Coronary artery (tissue), 2 donors: ENCODE results near the gene UNC5C.

ENCODE experiments used
- DNase-seq: peaks from one replicate; pipeline ENCODE4 v3.0.0-alpha.2; 2017; ENCODE audit warnings: low spot score
- H3K27ac ChIP-seq, 2 donors: fragments of 200-600 bp; sonication (generic); one replicate each; pipeline ENCODE4 v1.5.1; 2016 to 2019
- H3K4me3 ChIP-seq: fragments of 200-600 bp; sonication (generic); 2 replicates; pipeline ENCODE4 v1.5.1; 2016; ENCODE audit warnings: mild to moderate bottlenecking, moderate library complexity
- TF ChIP-seq, protein P1 (sequence below): fragments of 200-600 bp; sonication (generic); IDR thresholded peaks from one replicate; pipeline ENCODE4 v1.5.1; 2019; ENCODE audit warnings: antibody characterized with exemption

The UNC5C gene

DNA sequence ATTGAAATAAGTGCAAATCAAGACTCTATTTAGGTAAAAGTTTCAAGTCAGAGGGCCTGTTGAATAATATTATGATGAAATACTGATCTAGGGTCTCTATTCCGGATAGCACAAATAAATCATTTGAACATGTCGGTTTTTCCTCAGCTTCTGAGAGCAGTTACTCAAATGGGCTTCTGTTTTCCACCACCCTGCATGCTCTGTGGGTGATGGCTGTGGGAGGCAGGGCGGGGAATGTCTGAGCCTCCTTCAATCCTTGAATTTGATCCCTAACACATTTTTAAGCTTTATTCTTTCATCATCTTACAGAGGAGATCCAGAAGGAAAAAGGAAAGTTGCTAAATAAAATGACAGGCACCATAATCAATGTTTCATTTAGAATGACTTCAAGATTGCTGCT, 8.5 kb downstream of the UNC5C start:
- TF ChIP-seq, protein P1, sequence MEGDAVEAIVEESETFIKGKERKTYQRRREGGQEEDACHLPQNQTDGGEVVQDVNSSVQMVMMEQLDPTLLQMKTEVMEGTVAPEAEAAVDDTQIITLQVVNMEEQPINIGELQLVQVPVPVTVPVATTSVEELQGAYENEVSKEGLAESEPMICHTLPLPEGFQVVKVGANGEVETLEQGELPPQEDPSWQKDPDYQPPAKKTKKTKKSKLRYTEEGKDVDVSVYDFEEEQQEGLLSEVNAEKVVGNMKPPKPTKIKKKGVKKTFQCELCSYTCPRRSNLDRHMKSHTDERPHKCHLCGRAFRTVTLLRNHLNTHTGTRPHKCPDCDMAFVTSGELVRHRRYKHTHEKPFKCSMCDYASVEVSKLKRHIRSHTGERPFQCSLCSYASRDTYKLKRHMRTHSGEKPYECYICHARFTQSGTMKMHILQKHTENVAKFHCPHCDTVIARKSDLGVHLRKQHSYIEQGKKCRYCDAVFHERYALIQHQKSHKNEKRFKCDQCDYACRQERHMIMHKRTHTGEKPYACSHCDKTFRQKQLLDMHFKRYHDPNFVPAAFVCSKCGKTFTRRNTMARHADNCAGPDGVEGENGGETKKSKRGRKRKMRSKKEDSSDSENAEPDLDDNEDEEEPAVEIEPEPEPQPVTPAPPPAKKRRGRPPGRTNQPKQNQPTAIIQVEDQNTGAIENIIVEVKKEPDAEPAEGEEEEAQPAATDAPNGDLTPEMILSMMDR, result no peak
- Histone ChIP-seq H3K4me3 (peak overlapping the region; percentile 80), H3K27ac (peak overlapping the region; percentile 81 to 96)
- no peak for DNase-seq

DNA sequence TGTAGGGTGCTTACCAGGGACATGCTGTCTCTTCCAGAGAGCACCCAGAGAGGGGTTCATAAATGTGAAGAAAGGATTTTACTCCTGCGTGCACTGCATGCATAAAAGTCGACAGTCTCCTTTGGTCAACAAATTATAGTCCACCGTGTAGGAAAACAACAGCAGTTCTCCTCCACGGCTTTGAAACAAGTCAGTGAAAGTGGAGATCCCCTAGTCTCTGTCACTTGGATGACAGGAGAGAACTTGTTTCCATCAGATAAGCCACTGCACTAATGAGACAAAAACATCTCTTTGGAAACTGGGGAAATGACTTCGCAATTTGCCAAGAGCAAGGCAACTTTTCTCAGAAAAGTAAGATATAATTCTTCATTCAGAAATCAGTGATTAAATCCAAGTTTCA, 9.7 kb downstream of the UNC5C start:
- DNase-seq, result no peak
- TF ChIP-seq, protein P1, result no peak
- H3K27ac ChIP-seq, result peak overlapping the region; percentile 78 to 96
- peak overlapping the region; percentile 80 for H3K4me3 ChIP-seq

DNA sequence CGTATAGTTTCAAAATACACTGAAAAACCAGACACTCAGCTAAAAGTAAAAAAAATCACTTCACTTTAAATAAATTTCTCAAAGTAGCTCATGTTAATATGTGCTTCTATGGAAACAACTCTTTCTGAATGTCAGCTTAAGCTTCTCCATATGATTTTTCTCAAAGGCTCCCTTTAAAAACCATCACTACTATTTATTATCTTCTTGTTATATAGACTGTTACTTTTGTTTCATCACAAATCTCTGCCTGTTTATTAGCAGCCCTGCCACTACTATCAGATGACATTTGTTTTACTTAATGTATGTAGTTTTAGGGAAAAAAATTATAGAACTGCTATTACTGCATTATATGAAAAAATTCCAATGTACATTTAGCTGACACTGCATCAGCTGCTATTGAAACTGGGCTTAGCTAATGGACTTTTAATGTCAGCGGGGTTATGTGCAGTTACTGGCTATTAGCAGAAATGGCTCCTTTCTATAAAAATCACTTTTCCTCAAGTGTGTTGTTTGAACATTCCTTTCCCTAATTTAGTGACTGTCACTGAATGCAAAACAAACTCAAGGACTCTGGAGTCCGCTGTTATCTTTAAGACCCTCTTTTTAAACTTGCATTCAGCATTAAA, 10.8 kb downstream of the UNC5C start:
- TF ChIP-seq, protein P1, result no peak
- Histone ChIP-seq H3K27ac (peak overlapping the region; percentile 78 to 96), H3K4me3 (peak overlapping the region; percentile 80)
- no peak for DNase-seq

DNA sequence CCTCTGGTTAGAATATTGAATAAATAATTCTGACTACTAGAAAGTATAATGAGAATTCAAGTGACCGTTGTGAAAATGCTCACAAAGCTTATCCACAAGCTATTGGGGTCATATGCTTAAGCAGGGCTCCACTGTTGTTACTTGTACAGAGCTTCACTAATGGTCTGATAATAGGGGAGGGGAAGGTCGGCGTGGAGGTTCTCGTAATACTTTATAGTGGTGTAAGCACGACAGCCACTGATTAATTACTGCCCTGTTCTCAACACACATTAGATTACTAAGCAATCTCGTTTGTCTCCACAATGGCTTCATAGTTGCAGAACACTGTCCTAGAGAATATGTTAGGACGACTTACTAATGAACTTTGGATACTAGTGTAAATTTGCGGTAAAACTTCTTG, 11.6 kb downstream of the UNC5C start:
- TF ChIP-seq, protein P1, result no peak
- Histone ChIP-seq H3K4me3 (peak overlapping the region; percentile 80), H3K27ac (peak overlapping the region; percentile 78 to 96)
- no peak for DNase-seq

GRCh38 chr4:95536650-95537049, 12.1 kb downstream of the UNC5C start:
- peak overlapping the region; percentile 78 to 96 for H3K27ac ChIP-seq
- no peak for DNase-seq
- peak overlapping the region; percentile 80 for H3K4me3 ChIP-seq
- TF ChIP-seq, protein P1, result no peak

GRCh38 chr4:95535180-95535579, 13.6 kb downstream of the UNC5C start:
- TF ChIP-seq, protein P1, result no peak
- no peak for DNase-seq
- peak overlapping the region; percentile 56 for H3K4me3 ChIP-seq
- H3K27ac ChIP-seq, result peak overlapping the region; percentile 70 to 96

GRCh38 chr4:95534032-95534431, 14.7 kb downstream of the UNC5C start:
- TF ChIP-seq, protein P1, result no peak
- peak overlapping the region; percentile 82 to 96 for H3K27ac ChIP-seq
- no peak for DNase-seq
- H3K4me3 ChIP-seq, result peak overlapping the region; percentile 56
